Heart right ventricle (tissue), 16 donors: ENCODE measurements around the gene LRRC75A. TPM values are rescaled to one million over a fixed set of nuclear protein-coding genes. Genes with fewer than 3 reads are reported as not detected.

Experiments
- ATAC-seq, 8 donors: fragments of 200-7000 bp; cut with Tn5 transposase; one replicate each; pipeline ENCODE4 v1.9.1; 2020; ENCODE audit warnings: mild to moderate bottlenecking in 8 of 8, moderate library complexity in 8 of 8, moderate number of reproducible peaks in 1 of 8
- DNase-seq, 2 donors: peaks; one replicate each; pipeline ENCODE4 v3.0.0-alpha.2; 2020
- H3K27ac ChIP-seq, 10 donors: fragments of 200-600 bp; sonication (generic) in 2 of 10; one replicate each; pipeline versions ENCODE4 v1.5.0 to v1.8.0; 2020 to 2022; ENCODE audit warnings: mild to moderate bottlenecking in 3 of 10
- H3K27me3 ChIP-seq, 7 donors: fragments of 200-600 bp; one replicate each; pipeline ENCODE4 v1.8.0; 2021 to 2022; ENCODE audit warnings: mild to moderate bottlenecking in 2 of 7
- H3K36me3 ChIP-seq, 9 donors: fragments of 200-600 bp; sonication (generic) in 1 of 9; one replicate each; pipeline versions ENCODE4 v1.5.0 to v1.8.0; 2020 to 2022; ENCODE audit warnings: mild to moderate bottlenecking in 2 of 9
- H3K4me1 ChIP-seq, 9 donors: fragments of 200-600 bp; sonication (generic) in 1 of 9; one replicate each; pipeline versions ENCODE4 v1.5.0 to v1.8.0; 2020 to 2022; ENCODE audit warnings: mild to moderate bottlenecking in 4 of 9
- H3K4me3 ChIP-seq, 10 donors: fragments of 200-600 bp; sonication (generic) in 2 of 10; one replicate each; pipeline versions ENCODE4 v1.5.0 to v1.8.0; 2020 to 2022; ENCODE audit warnings: mild to moderate bottlenecking in 7 of 10, moderate library complexity in 2 of 10
- H3K9me3 ChIP-seq, 11 donors: fragments of 200-600 bp in 10 of 11; sonication (generic) in 2 of 11; one replicate each; pipeline versions ENCODE4 v1.5.0 to v1.8.0; 2013 to 2022; ENCODE audit warnings: mild to moderate bottlenecking in 2 of 11, control low read depth in 1 of 11, moderate library complexity in 1 of 11
- CTCF ChIP-seq, 9 donors: fragments of 200-600 bp; sonication (generic) in 2 of 9; IDR thresholded peaks; one replicate each; pipeline versions ENCODE4 v1.5.0 to v1.8.0; 2021 to 2022; ENCODE audit warnings: antibody characterized with exemption in 9 of 9, mild to moderate bottlenecking in 5 of 9, moderate library complexity in 1 of 9
- WGBS, 2 donors: extraction: QIAGEN DNeasy Blood & Tissue Kit; methylation state at CpG; one replicate each; pipeline ENCODE4 v1.1.7; 2013; ENCODE audit warnings: inconsistent platforms in 1 of 2; 5-methylcytosine and 5-hydroxymethylcytosine counted together
- intact Hi-C, 10 donors: fragments of 100-400 bp; cut with DNase I; formaldehyde crosslinking; loops; one replicate each; pipeline versions ENCODE4 v1.11.1 to v1.14.2; 2022
- polyA plus RNA-seq, 2 donors: library from polyadenylated mRNA; stranded (reverse); fragments of 200-250 nt; gene quantifications; one replicate each; pipeline ENCODE4 v1.2.3, GENCODE V29; 2013
- total RNA-seq, 10 donors: library from RNA; stranded (reverse); fragmentation: NEBNext Ultra II Directional in 3 of 10; extraction: Animal tissue kit (Norgen Biotek cat#: 25700) in 3 of 10; gene quantifications; one replicate each; pipeline versions ENCODE4 v1.2.1 to v1.2.4, GENCODE V29; 2021 to 2023
- donor health status: Arrhythmogenic right ventricular cardiomyopathy.
- donor health status: ischemic (EF 13 %, LVEDD 7.1; RV severe dilation, severe dysfunction).
- donor health status: healthy with polysubstance abuse.
- donor health status: DM: no; HTN: yes; CAD: no.
- donor health status: DM: no; HTN: no; CAD: no.
- donor health status: ischemic (EF 25% LVEDD 6.9; RV normal size, moderate dysfunction).
- donor health status: ischemic (EF 25% LVEDD 5.7; RV mildly dilated, moderate dysfunction).
- donor health status: healthy.
- donor health status: DM: yes; HTN: yes; CAD: no.
- donor health status: Ischemic cardiomyopathy.
- donor health status: ischemic (EF 35%, LVEDD 5.7; RV mildly dilated, moderate dysfunction).
- donor health status: nonischemic (EF 11% LVEDD 7.7; RV severe dilation, severe dysfunction).
- donor health status: DM: yes; HTN: yes; CAD: no.
- donor health status: PGD.
- donor health status: ischemic (EF 29% LVEDD 5.4; RV normal size, mild dysfunction).
- donor health status: nonischemic (EF 23%, LVEDD 6.1; RV moderate dilation, normal function).

Gene LRRC75A
- total and polyA plus RNA-seq, 12 donors = 0.34 to 1.3 (median 0.58) TPM

DNA sequence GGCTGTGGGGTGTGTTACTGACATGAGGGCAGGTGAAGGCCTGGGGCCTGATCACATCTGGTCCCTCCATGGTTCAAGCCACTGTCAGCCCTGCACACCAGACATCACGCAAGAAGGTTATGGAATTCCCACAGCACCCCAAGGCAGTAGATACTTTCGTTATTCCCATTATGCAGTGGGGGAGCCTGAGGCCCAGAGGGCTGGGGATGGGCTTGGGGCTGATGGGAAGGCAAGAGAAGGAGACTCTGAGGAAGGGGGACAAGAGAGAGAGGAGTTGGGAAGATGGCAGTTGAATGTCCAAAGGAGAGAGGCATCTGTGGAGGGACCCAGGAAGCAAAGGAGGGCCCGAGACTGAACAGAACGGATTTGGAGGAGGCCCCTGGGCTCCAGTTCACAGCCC lies 42.0 kb downstream of the LRRC75A start:
- no peaks in the 10 kb centered on the region for H3K27me3 ChIP-seq
- intact Hi-C loops = loop anchor here in 1 of 10 donors (10.0 kb wide), 1 partner anchor 135 kb away; no protein-coding TSS in a partner anchor
- DNase-seq (no peak), ATAC-seq (no peak)
- peaks cover 0 to 14% (median 6%) of the 10 kb centered on the region in 9 donors for H3K4me1 ChIP-seq
- WGBS, 2 donors = 92 to 95% methylated on average over 4 of the region's 4 CpGs
- H3K9me3 ChIP-seq = no peaks in the 10 kb centered on the region
- H3K27ac ChIP-seq = no peak overlapping the region
- H3K36me3 ChIP-seq = peaks cover 0 to 45% (median 0%) of the 10 kb centered on the region in 9 donors
- TF ChIP-seq CTCF (IDR thresholded peaks at IDR 0.05) = no peak
- H3K4me3 ChIP-seq = no peak overlapping the region

DNA sequence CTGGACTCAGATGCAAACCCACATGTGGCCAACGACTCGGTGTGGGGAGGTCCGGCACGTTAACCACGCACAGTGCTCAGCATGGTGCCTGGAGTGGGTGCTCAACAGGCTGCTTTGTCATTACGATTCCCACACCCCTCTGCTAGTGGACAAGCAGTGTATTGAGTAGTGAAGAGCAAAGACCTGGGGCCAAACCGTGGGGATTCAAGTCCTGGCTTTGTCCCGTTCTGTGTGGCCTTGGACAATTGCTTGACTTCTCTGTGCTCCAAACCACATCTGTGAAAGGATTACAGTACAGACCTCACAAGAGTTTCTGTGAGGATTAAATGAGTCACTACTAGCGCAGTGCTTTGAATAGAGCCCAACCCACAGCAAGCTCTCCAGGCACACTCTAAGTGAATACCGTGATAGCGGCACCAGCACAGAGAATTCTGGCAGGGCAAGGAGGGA lies 42.8 kb downstream of the LRRC75A start:
- DNase-seq (no peak), ATAC-seq (no peak)
- no peak for TF ChIP-seq CTCF (IDR thresholded peaks at IDR 0.05)
- Histone ChIP-seq H3K4me3 (no peak overlapping the region), H3K36me3 (peaks cover 0 to 53% (median 0%) of the 10 kb centered on the region in 9 donors), H3K4me1 (peaks cover 0 to 23% (median 12%) of the 10 kb centered on the region in 9 donors), H3K27me3 (no peaks in the 10 kb centered on the region), H3K27ac (no peak overlapping the region), H3K9me3 (no peaks in the 10 kb centered on the region)
- intact Hi-C loops = no loop called here
- 85% methylated on average over 11 of the region's 11 CpGs for WGBS, 2 donors

DNA sequence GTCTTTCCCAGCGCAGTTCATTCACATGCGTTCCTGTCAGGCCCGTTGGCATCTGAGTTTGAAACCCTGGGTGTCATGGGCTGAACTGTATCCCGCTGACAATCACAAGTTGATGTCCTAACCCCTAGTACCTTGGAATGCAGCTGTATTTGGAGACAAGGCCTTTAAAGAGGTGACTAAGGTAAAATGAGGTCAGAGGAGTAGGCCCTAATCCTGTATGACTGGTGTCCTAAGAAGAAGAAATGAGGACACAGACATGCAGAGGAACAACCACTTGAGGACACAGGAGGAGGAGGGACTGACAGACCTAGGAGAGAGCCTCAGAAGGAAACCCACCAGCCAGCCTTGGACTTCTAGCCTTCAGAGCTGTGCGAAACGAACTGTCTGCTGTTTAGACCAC lies 43.5 kb downstream of the LRRC75A start:
- 87% methylated on average over 6 of the region's 6 CpGs for WGBS, 2 donors
- intact Hi-C loops = no loop called here

DNA sequence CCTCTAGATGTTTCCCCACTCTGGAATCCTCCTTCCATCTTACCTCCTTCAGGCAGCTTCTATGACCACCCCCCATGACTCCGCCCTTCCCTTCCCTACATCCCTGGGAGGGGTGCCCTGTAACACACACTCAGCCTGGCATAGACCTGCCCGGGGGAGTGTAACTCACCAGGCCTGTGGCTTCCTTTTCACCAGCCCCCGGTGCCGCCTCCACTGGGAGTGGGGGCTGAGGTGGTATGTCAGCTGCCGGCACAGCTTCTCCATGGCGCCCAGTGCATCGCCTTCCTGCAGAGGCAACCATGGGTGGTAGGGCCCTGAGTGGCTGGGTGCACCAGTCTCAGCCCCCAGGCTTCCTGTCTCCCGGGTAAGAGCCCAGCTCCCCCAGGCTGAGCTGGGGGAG lies 44.3 kb downstream of the LRRC75A start:
- WGBS, 2 donors = 84 to 85% methylated on average over 8 of the region's 8 CpGs
- no peak for DNase-seq
- intact Hi-C loops = no loop called here
- H3K27ac ChIP-seq = no peak overlapping the region
- H3K4me3 ChIP-seq = no peak overlapping the region
- ATAC-seq = no peak
- no peak for TF ChIP-seq CTCF (IDR thresholded peaks at IDR 0.05)
- H3K27me3 ChIP-seq = no peaks in the 10 kb centered on the region
- H3K4me1 ChIP-seq = peaks cover 0 to 26% (median 15%) of the 10 kb centered on the region in 9 donors
- H3K9me3 ChIP-seq = no peaks in the 10 kb centered on the region
- peaks cover 0 to 68% (median 2%) of the 10 kb centered on the region in 9 donors for H3K36me3 ChIP-seq

More for the DNA sequence above, 43.5 kb downstream of the LRRC75A start:
- H3K27ac ChIP-seq = no peak overlapping the region
- H3K36me3 ChIP-seq = peaks cover 0 to 60% (median 0%) of the 10 kb centered on the region in 9 donors
- H3K9me3 ChIP-seq = no peaks in the 10 kb centered on the region
- no peaks in the 10 kb centered on the region for H3K27me3 ChIP-seq
- H3K4me3 ChIP-seq = no peak overlapping the region
- peaks cover 0 to 22% (median 12%) of the 10 kb centered on the region in 9 donors for H3K4me1 ChIP-seq
- ATAC-seq = no peak
- DNase-seq = no peak
- TF ChIP-seq CTCF (IDR thresholded peaks at IDR 0.05) = no peak
